CD4-positive, alpha-beta T cell (primary cell): ENCODE measurements around the gene CALR. TPM values are rescaled to one million over a fixed set of nuclear protein-coding genes. Genes with fewer than 3 reads are reported as not detected.

Experiments
- ATAC-seq: fragments of 200-7000 bp; cut with Tn5 transposase; one replicate; pipeline ENCODE4 v1.10.0; 2022; ENCODE audit warnings: mild to moderate bottlenecking; ENCODE audit not compliant: poor library complexity
- CTCF ChIA-PET: fragments of 350-600 bp; sonication (Branson Sonifier 250); formaldehyde crosslinking; loops from one replicate; lab custom pipeline; 2021; ENCODE audit warnings: antibody characterized with exemption, inconsistent platforms; lab: Charles Lee
- POLR2A ChIA-PET: fragments of 350-600 bp; sonication (Branson Sonifier 250); formaldehyde crosslinking; loops from one replicate; lab custom pipeline; 2021; ENCODE audit warnings: antibody characterized with exemption, inconsistent platforms; lab: Charles Lee
- DNase-seq, 14 experiments: peaks; one replicate each; pipeline ENCODE4 v3.0.0-alpha.2; 2013 to 2020; ENCODE audit warnings: mixed read lengths in 2 of 14
- H3K27ac ChIP-seq, 2 donors: one replicate each; pipeline versions ENCODE4 v1.5.1 to v1.7.0; 2013; ENCODE audit warnings: low read length in 2 of 2, low read depth in 1 of 2, mild to moderate bottlenecking in 1 of 2
- H3K27me3 ChIP-seq, 2 experiments: 1 replicate in 1 of 2; 2 replicates in 1 of 2; pipeline versions ENCODE4 v1.6.1 to v1.7.0; 2013; ENCODE audit warnings: low read length in 2 of 2, control low read depth in 1 of 2, mild to moderate bottlenecking in 1 of 2, moderate library complexity in 1 of 2; ENCODE audit not compliant: insufficient read depth in 2 of 2, control insufficient read depth in 1 of 2
- H3K36me3 ChIP-seq: one replicate; pipeline ENCODE4 v1.6.1; 2013; ENCODE audit warnings: low read length, control low read depth; ENCODE audit not compliant: insufficient read depth
- H3K4me1 ChIP-seq: one replicate; pipeline ENCODE4 v1.6.1; 2013; ENCODE audit warnings: low read length, control low read depth; ENCODE audit not compliant: insufficient read depth
- H3K4me3 ChIP-seq: one replicate; pipeline ENCODE4 v1.5.1; 2013; ENCODE audit warnings: mild to moderate bottlenecking, low read length, moderate library complexity
- H3K9me3 ChIP-seq, 2 experiments: 1 replicate in 1 of 2; 2 replicates in 1 of 2; pipeline versions ENCODE4 v1.6.1 to v1.7.0; 2013; ENCODE audit warnings: low read length in 2 of 2, mild to moderate bottlenecking in 2 of 2, control low read depth in 1 of 2, moderate library complexity in 1 of 2; ENCODE audit not compliant: control insufficient read depth in 1 of 2, insufficient read depth in 1 of 2
- H3K27ac Mint-ChIP-seq: one replicate; pipeline ENCODE4 v1.8.0; 2020; ENCODE audit warnings: mixed read lengths
- H3K27me3 Mint-ChIP-seq: one replicate; pipeline ENCODE4 v1.8.0; 2021; ENCODE audit warnings: mixed read lengths
- H3K36me3 Mint-ChIP-seq: one replicate; pipeline ENCODE4 v1.8.0; 2021; ENCODE audit warnings: low read depth, mixed read lengths
- H3K4me1 Mint-ChIP-seq: one replicate; pipeline ENCODE4 v1.8.0; 2021; ENCODE audit warnings: low read depth, mixed read lengths
- H3K4me3 Mint-ChIP-seq: one replicate; pipeline ENCODE4 v1.8.0; 2020; ENCODE audit warnings: mild to moderate bottlenecking, mixed read lengths
- H3K9me3 Mint-ChIP-seq: one replicate; pipeline ENCODE4 v1.8.0; 2020; ENCODE audit warnings: mixed read lengths
- CTCF ChIP-seq: fragments of 200-600 bp; IDR thresholded peaks from one replicate; pipeline ENCODE4 v1.8.0; 2022; ENCODE audit warnings: antibody characterized with exemption, mild to moderate bottlenecking
- intact Hi-C, 2 experiments: fragments of 100-400 bp; cut with DNase I in 1 of 2; cut with micrococcal nuclease in 1 of 2; formaldehyde crosslinking; loops; one replicate each; pipeline versions ENCODE4 v1.15.1 to v1.9.0; 2023 to 2025; cut with DNase I, micrococcal nuclease
- total RNA-seq, 174 experiments: library from RNA in 2 of 174; stranded (reverse) in 2 of 174; gene quantifications; one replicate each; pipeline ENCODE4 v1.2.3 and lab custom pipeline; 2021 to 2026

The CALR gene
- total RNA-seq, 2 experiments from 2014 or later = 558 to 559 TPM

GRCh38 chr19:12983542-12984142, 45.2 kb downstream of the CALR start:
- peaks cover 16% of the 10 kb centered on the region for H3K4me1 ChIP-seq
- Mint-ChIP-seq H3K4me3 (no peak overlapping the region), H3K4me1 (no peaks in the 10 kb centered on the region), H3K27me3 (peaks cover 5% of the 10 kb centered on the region), H3K9me3 (no peaks in the 10 kb centered on the region), H3K27ac (no peak overlapping the region), H3K36me3 (no peaks in the 10 kb centered on the region)
- peak; percentile 86 for ATAC-seq
- H3K27me3 ChIP-seq = peaks cover 0 to 2% of the 10 kb centered on the region in 2 experiments
- H3K4me3 ChIP-seq = no peak overlapping the region
- no peak overlapping the region for H3K27ac ChIP-seq
- CTCF ChIA-PET = interaction anchor here (0.5 to 1.6 kb wide), 4 partner anchors 18 to 110 kb away, joined by 4 to 10 read pairs (median 6); no protein-coding TSS in a partner anchor
- intact Hi-C loops = loop anchor here (1.0 to 10.0 kb wide), 4 partner anchors 51 to 449 kb away; no protein-coding TSS in a partner anchor
- no peaks in the 10 kb centered on the region for H3K36me3 ChIP-seq
- peaks cover 0 to 5% of the 10 kb centered on the region in 2 experiments for H3K9me3 ChIP-seq
- peak; percentile 71 for TF ChIP-seq CTCF
- POLR2A ChIA-PET = no interaction called here
- peak; percentile 66 to 93 (median 82) for DNase-seq

GRCh38 chr19:12984143-12984627, 45.8 kb downstream of the CALR start:
- H3K4me3 Mint-ChIP-seq = no peak overlapping the region
- no peaks in the 10 kb centered on the region for H3K4me1 Mint-ChIP-seq
- ATAC-seq (no peak), DNase-seq (peak in 2 of 14 experiments; percentile 31 to 52)
- H3K27me3 Mint-ChIP-seq = peaks cover 5% of the 10 kb centered on the region
- H3K9me3 Mint-ChIP-seq = no peaks in the 10 kb centered on the region
- peaks cover 0 to 5% of the 10 kb centered on the region in 2 experiments for H3K9me3 ChIP-seq
- H3K4me3 ChIP-seq = no peak overlapping the region
- no peak for TF ChIP-seq CTCF
- H3K27ac Mint-ChIP-seq = no peak overlapping the region
- ChIA-PET CTCF (interaction anchor here (0.5 to 1.6 kb wide), 4 partner anchors 19 to 110 kb away, joined by 4 to 10 read pairs (median 6); no protein-coding TSS in a partner anchor), POLR2A (no interaction called here)
- no peak overlapping the region for H3K27ac ChIP-seq
- peaks cover 0 to 2% of the 10 kb centered on the region in 2 experiments for H3K27me3 ChIP-seq
- intact Hi-C loops = loop anchor here (5.0 to 10.0 kb wide), 2 partner anchors 51 to 448 kb away; no protein-coding TSS in a partner anchor
- no peaks in the 10 kb centered on the region for H3K36me3 ChIP-seq
- H3K36me3 Mint-ChIP-seq = no peaks in the 10 kb centered on the region
- H3K4me1 ChIP-seq = peaks cover 16% of the 10 kb centered on the region

DNA sequence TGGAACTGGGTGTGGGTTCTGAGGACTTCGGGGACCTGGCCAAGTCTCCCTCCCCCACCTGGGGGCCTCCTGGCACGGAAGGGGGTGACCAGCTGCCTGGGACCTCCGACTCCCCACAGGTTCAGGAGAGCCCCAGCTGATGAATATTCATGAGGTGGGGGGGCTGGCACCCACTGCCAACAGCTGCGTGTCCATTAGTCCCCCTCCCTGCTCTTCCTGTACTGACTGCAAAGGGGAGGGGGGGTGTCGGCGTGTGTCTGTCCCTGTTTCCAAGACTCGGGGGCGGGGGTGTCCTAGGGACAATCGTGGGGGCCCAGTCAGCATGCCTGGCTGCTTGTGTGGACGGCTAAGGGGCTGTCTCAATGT, 46.3 kb downstream of the CALR start:
- H3K4me1 Mint-ChIP-seq = no peaks in the 10 kb centered on the region
- DNase-seq = peak in 1 of 14 experiments; percentile 40
- ATAC-seq = no peak
- no peaks in the 10 kb centered on the region for H3K9me3 Mint-ChIP-seq
- intact Hi-C loops = loop anchor here (5.0 to 10.0 kb wide), 3 partner anchors 48 to 448 kb away; no protein-coding TSS in a partner anchor
- H3K27me3 ChIP-seq = peaks cover 0 to 2% of the 10 kb centered on the region in 2 experiments
- H3K9me3 ChIP-seq = peaks cover 0 to 5% of the 10 kb centered on the region in 2 experiments
- no peaks in the 10 kb centered on the region for H3K36me3 Mint-ChIP-seq
- ChIA-PET POLR2A (no interaction called here), CTCF (interaction anchor here (0.5 to 1.1 kb wide), 3 partner anchors 45 to 140 kb away, joined by 3 to 6 read pairs (median 4); no protein-coding TSS in a partner anchor)
- H3K27ac ChIP-seq = no peak overlapping the region
- H3K4me1 ChIP-seq = peaks cover 16% of the 10 kb centered on the region
- H3K27ac Mint-ChIP-seq = no peak overlapping the region
- no peak overlapping the region for H3K4me3 ChIP-seq
- H3K4me3 Mint-ChIP-seq = no peak overlapping the region
- no peaks in the 10 kb centered on the region for H3K36me3 ChIP-seq
- H3K27me3 Mint-ChIP-seq = peaks cover 5% of the 10 kb centered on the region
- no peak for TF ChIP-seq CTCF
